Fibroblast of skin of left quadriceps (primary cell): ENCODE results near the gene DRC1.
A peak's percentile ranks its signal among the peaks of the same experiment; 100 is the strongest.

Experiments used
- DNase-seq, 2 experiments: peaks; one replicate each; pipeline ENCODE4 v3.0.0-alpha.2; 2013; ENCODE audit warnings: low read depth in 2 of 2

The DRC1 gene

DNA sequence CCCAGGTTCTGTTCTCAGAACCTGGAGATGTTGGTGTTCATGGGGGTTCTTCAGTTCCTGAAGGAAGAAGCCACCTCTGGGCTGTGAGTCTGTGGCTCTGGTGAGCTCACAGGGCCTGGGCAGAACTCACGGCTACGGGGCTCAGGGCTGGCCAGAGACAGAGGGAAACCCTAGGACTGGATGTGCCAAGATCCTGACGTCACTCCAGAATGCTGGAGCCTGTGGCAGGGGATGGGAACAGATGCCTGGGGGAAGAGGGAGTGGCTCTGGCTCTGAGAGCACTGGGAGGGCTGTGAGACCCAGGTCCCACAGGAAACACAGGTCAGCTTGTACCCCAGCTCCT, 76.2 kb downstream of the DRC1 start, which contains the start of gene OTOF:
TSS of gene OTOF (minus strand) at position 214 of the 343 bp plus-strand sequence.
- peak in 1 of 2 experiments; percentile 10 for DNase-seq

- DNase-seq = no peak
These were observed 76.6 kb downstream of the DRC1 start for GRCh38 chr2:26478366-26478765.

DNA sequence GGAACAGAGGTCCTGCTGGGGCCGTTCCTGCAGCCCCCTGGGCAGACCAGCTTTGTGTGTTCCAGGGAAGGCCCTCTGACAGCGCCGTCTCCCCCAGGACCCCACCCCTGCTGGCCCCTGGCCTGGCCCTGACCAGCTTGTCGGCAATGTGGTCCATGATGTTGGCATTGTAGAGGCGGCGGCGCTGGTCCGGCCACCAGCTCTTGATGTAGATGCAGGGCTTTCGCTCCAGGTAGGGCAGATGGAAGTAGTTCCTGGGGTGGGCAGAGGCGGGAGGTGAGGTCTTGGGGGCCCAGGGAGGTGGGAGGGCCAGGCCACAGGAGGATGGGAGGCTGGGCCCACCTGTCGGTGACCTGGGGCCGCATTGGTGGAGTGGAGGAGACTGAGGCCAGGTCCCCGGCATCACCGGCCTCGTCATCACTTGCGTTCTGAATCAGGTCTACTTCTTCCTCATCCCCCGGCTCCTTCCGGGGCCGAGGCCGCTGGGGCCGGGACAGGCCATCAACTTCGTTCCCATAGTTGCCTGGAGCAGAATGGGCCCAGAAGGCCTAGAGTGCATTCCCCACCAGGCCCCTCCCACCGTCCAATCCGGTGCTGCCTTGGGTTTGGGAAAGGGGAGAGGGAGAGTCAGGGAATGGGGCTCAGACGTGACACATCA, 77.5 kb downstream of the DRC1 start:
- DNase-seq = no peak

DNA sequence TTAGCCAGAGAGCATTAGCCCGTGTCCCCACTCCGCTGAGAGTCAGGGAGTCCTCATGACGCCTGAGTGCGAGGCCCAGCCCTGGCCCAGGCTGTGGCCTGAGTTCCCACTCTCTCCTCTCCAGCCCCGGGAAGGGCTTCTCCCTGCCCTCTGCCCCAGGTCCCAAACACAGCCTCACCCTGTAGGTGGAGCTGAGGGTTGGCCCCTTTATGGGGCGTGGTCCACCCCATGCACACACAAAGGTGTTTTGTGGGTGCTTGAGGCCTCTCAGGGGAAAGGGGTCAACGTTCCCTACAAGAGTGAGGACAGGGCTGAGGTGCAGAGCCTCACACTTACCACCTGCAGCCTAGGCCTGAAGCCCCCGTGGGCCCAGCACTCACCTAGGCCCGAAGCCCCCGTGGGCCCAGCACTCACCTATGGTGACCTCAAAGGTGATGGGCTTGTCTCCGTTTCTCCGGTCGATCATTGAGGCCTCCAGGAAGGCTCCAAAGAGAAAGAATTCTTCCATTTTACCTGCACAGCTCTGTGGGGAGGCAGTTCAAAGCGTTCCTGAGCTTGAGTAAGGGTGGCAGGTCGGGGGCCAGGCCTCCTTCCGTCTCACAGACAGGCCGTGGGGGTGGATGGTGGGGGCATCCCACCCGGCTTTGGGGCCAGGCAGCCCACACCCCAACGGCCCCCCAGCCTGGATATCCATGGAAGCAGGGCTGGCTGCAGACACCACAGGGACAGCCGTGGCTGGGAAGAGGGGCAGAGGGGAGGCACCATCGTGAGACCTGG, 78.3 kb downstream of the DRC1 start:
- DNase-seq = no peak

- no peak for DNase-seq
These were observed 79.1 kb downstream of the DRC1 start for GRCh38 chr2:26480566-26481423.

- DNase-seq = no peak
These were observed 80.0 kb downstream of the DRC1 start for GRCh38 chr2:26481706-26482105.

DNA sequence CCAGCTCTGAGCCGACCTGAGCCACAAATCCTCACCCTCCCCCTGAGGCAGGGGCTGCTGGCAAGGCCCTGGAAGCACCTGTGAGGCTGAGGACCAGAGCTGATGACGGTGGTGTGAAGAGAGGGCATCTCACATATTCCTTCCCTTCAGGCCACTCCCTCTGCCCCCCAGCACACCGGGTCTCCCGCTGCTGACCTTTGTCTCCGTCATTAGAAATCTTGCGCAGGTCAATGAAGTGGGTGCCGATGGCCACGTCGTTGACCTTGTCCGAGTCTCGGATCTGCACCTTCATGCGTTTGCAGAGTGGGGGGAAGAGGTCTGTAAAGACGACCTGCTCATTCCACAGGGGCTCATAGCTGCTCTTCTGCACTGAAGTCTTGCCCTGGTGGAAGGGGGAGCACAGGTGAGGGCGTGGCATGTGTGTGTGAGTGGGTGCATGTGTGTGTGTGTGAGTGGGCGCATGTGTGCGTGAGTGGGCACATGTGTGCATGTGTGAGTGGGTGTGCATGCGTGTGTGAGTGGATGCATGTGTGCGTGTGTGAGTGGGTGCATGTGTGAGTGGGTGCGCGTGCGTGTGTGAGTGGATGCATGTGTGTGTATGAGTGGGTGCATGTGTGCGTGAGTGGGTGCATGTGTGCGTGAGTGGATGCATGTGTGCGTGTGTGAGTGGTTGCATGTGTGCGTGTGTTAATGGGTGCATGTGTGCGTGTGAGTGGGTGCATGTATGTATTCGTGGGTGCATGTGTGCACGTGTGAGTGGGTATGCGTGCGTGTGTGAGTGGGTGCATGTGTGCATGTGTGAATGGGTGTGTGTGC, 80.7 kb downstream of the DRC1 start:
- no peak for DNase-seq

DNA sequence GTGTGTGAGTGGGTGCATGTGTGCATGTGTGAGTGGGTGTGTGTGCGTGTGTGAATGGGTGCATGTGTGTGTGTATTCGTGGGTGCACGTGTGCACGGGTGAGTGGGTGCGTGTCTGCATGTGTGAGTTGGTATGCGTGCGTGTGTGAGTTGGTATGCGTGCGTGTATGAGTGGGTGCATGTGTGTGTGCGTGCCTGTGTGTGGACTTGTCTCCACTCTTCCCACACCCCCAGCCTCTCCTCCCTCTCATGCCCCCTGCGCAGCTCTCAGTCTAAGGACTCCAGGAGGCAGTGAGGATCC, 81.3 kb downstream of the DRC1 start:
- no peak for DNase-seq

DNA sequence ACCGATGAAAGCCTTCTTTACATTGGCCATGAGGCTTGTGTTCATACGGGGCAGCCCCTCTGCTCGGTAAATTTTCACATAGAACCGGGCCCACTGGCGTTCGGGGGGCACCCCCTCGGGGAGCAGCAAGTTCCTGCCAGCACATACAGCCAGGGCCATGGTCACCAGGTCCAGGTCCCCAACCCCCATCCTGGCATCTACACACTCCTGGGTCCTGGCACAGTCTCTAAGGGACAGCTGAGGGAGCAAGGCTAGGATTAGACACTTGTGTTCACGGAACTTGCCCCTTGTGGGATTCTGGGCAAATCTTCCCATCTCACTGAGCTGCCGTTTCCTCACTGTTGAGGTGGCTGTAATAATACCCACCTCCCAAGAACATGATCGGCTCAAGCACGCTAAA, 81.8 kb downstream of the DRC1 start:
- no peak for DNase-seq

GRCh38 chr2:26483957-26484565, 82.3 kb downstream of the DRC1 start:
- DNase-seq = no peak

GRCh38 chr2:26484579-26484978, 82.9 kb downstream of the DRC1 start:
- no peak for DNase-seq

DNA sequence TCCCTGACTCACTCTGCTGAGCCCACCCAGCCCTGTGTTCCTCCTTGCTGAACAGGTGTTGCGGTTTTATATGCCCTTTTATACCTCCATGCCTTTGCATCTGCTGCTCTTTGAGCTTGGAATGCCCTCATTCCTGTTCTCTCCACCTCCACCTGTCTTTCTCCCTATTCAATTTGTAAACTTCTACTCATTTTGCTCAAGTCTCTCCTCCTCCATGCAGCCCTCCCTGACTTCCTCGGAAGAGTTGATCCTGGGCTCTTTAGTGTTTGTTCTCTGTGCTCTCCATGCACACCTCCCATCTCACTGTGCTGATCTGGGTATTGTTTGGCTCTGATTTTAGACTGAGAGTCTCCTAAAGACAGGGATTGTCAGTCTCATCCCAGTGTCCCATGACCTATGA, 83.4 kb downstream of the DRC1 start:
- no peak for DNase-seq

DNA sequence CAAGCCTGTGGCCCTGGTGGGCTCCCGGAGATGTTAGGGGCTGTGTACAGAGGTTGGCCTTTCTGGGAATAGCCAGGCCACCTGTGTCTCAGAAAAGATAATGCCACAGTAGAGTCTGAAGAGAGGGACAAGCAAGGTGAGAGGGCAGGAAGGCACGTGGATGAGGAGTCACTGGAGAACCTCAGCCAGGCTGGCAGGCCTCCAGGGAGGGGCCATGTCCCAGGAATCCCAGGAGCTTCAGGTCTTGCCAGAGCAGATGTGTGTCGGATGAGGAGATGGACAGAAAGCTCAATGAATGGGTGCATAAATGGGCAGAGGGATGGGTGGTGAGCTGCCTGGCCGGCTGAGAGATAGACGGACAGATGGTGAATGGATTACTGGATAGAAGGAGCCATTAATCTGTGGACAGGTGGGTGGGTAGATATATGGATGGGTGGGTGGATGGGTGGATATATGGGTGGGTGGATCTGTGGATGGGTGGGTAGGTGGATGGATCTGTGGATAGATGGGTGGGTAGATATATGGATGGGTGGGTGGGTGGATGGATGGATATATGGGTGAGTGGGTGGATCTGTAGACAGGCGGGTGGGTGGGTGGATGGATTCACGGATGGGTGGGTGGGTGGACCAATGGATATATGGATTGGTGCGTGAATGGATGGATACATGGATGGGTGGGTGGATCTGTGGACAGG, 84.2 kb downstream of the DRC1 start:
- DNase-seq = no peak

GRCh38 chr2:26486789-26487188, 85.1 kb downstream of the DRC1 start:
- no peak for DNase-seq

GRCh38 chr2:26487192-26487591, 85.5 kb downstream of the DRC1 start:
- DNase-seq = no peak

GRCh38 chr2:26488463-26489212, 86.9 kb downstream of the DRC1 start:
- DNase-seq = no peak

DNA sequence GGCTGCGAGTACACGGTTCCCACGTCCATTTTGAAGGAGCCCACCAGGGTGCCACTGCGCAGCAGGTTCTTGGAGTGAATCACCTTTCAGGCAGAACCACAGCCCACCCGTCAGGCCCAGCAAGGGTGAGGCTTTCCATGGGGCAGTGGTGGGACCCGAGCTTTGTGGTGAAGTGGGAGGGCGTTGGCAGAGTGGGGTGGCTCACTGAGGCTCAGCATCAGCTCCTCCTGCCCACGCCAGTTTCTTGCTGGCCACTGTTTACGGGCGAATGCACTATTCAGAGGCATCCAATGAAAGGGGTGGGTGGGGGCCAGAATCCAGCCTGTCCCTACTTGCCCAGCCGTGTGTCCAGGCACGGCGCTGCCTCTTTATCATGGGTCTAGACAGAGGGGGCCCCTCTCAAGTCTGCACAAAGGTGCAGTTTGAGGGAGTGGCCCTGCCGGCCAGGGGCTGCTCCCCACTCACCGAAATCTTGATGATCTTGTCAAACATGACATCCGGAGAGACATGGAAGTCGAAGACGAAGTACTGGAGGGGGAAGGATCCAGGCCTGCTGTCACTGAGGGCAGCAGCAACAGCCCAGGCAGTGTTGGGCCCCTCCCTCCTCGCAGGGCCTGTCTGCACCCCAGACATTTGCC, 87.6 kb downstream of the DRC1 start:
- DNase-seq = no peak

- DNase-seq = no peak
These were observed 89.9 kb downstream of the DRC1 start for GRCh38 chr2:26491563-26492167.
